Common myeloid progenitor, CD34-positive (primary cell): Measurements from ENCODE around the gene IMMP2L.

Source experiments
- CTCF ChIA-PET: fragments of 350-600 bp; sonication (Branson Sonifier 250); formaldehyde crosslinking; loops from one replicate; lab custom pipeline; 2021; ENCODE audit warnings: antibody characterized with exemption; lab: Charles Lee
- POLR2A ChIA-PET: fragments of 350-600 bp; sonication (Branson Sonifier 250); formaldehyde crosslinking; loops from one replicate; lab custom pipeline; 2021; ENCODE audit warnings: antibody characterized with exemption; lab: Charles Lee
- DNase-seq, 3 donors: peaks; one replicate each; pipeline versions ENCODE4 v3.0.0 to v3.0.0-alpha.2; 2013
- H3K27ac ChIP-seq, 2 experiments: 1 replicate in 1 of 2; 2 replicates in 1 of 2; pipeline ENCODE4 v1.7.0; 2013; ENCODE audit warnings: inconsistent platforms in 2 of 2, low read length in 2 of 2, mild to moderate bottlenecking in 2 of 2, low read depth in 1 of 2, moderate library complexity in 1 of 2; ENCODE audit not compliant: severe bottlenecking in 2 of 2, insufficient read depth in 1 of 2, poor library complexity in 1 of 2
- H3K27me3 ChIP-seq, 5 experiments: replicated peaks in 2 of 5; 1 replicate in 3 of 5; 2 replicates in 2 of 5; pipeline versions ENCODE4 v1.6.1 to v1.7.0; 2013; ENCODE audit warnings: low read length in 4 of 5, mild to moderate bottlenecking in 2 of 5, moderate library complexity in 2 of 5, inconsistent platforms in 1 of 5; ENCODE audit not compliant: insufficient read depth in 5 of 5, control insufficient read depth in 4 of 5
- H3K36me3 ChIP-seq, 4 experiments: 1 replicate in 2 of 4; 2 replicates in 2 of 4; pipeline versions ENCODE4 v1.6.1 to v1.7.0; 2013; ENCODE audit warnings: low read length in 3 of 4, control low read depth in 1 of 4, mild to moderate bottlenecking in 1 of 4; ENCODE audit not compliant: control insufficient read depth in 4 of 4, insufficient read depth in 4 of 4
- H3K4me1 ChIP-seq, 4 experiments: 1 replicate in 3 of 4; 2 replicates in 1 of 4; pipeline versions ENCODE4 v1.6.1 to v1.7.1; 2013; ENCODE audit warnings: low read length in 3 of 4, mild to moderate bottlenecking in 3 of 4, control low read depth in 1 of 4, inconsistent platforms in 1 of 4, moderate library complexity in 1 of 4; ENCODE audit not compliant: control insufficient read depth in 4 of 4, insufficient read depth in 4 of 4; ENCODE audit errors: control extremely low read depth in 1 of 4
- H3K4me3 ChIP-seq, 7 experiments: 1 replicate in 4 of 7; 2 replicates in 3 of 7; pipeline versions ENCODE4 v1.5.1 to v1.7.0; 2013; ENCODE audit warnings: mild to moderate bottlenecking in 7 of 7, low read length in 6 of 7, moderate library complexity in 6 of 7, inconsistent platforms in 2 of 7, low read depth in 2 of 7, control low read depth in 1 of 7; ENCODE audit not compliant: insufficient read depth in 4 of 7, control insufficient read depth in 1 of 7; ENCODE audit errors: extremely low read depth in 1 of 7
- H3K9me3 ChIP-seq, 5 experiments: 1 replicate in 4 of 5; 2 replicates in 1 of 5; pipeline versions ENCODE4 v1.6.1 to v1.7.1; 2013; ENCODE audit warnings: low read length in 4 of 5, mild to moderate bottlenecking in 2 of 5, inconsistent platforms in 1 of 5, low read depth in 1 of 5, moderate library complexity in 1 of 5; ENCODE audit not compliant: control insufficient read depth in 4 of 5, insufficient read depth in 2 of 5; ENCODE audit errors: control extremely low read depth in 1 of 5
- WGBS: methylation state at CpG from one replicate; pipeline ENCODE4 v1.1.5; 2013; ENCODE audit not compliant: insufficient coverage; 5-methylcytosine and 5-hydroxymethylcytosine counted together

IMMP2L gene

GRCh38 chr7:111196655-111197054 lies 365.6 kb downstream of the IMMP2L start:
- no peak overlapping the region for H3K27ac ChIP-seq
- POLR2A ChIA-PET, result no interaction called here
- 100% methylated on average over 6 of the region's 8 CpGs for WGBS
- H3K4me1 ChIP-seq, result no peaks in the 10 kb centered on the region
- no peaks in the 10 kb centered on the region for H3K36me3 ChIP-seq
- no peak for DNase-seq
- CTCF ChIA-PET, result no interaction called here
- H3K4me3 ChIP-seq, result no peak overlapping the region
- H3K27me3 ChIP-seq, result no peaks in the 10 kb centered on the region
- H3K9me3 ChIP-seq, result peaks cover 0 to 2% (median 0%) of the 10 kb centered on the region in 5 experiments

- Histone ChIP-seq H3K4me1 (no peaks in the 10 kb centered on the region), H3K4me3 (no peak overlapping the region), H3K9me3 (no peaks in the 10 kb centered on the region), H3K27ac (no peak overlapping the region), H3K36me3 (no peaks in the 10 kb centered on the region), H3K27me3 (no peaks in the 10 kb centered on the region)
- CTCF ChIA-PET, result interaction anchor here (1.5 kb wide), 1 partner anchor 30 kb away, joined by 4 read pairs; no protein-coding TSS in a partner anchor
- WGBS, result 88% methylated on average over 2 of the region's 3 CpGs
- POLR2A ChIA-PET, result no interaction called here
- DNase-seq, result no peak
Observed at GRCh38 chr7:111192614-111193413, 369.5 kb downstream of the IMMP2L start.

- Histone ChIP-seq H3K27me3 (no peaks in the 10 kb centered on the region), H3K9me3 (no peaks in the 10 kb centered on the region), H3K36me3 (no peaks in the 10 kb centered on the region), H3K4me1 (no peaks in the 10 kb centered on the region), H3K27ac (no peak overlapping the region), H3K4me3 (no peak overlapping the region)
- WGBS, result no CpG with 5 or more reads among the region's 2 CpGs
- POLR2A ChIA-PET, result no interaction called here
- DNase-seq, result no peak
- CTCF ChIA-PET, result no interaction called here
Observed at GRCh38 chr7:111190804-111191203, 371.5 kb downstream of the IMMP2L start.

- POLR2A ChIA-PET, result no interaction called here
- H3K4me3 ChIP-seq, result no peak overlapping the region
- no peak overlapping the region for H3K27ac ChIP-seq
- WGBS, result no CpG with 5 or more reads among the region's 3 CpGs
- CTCF ChIA-PET, result no interaction called here
- H3K27me3 ChIP-seq, result no peaks in the 10 kb centered on the region
- H3K4me1 ChIP-seq, result no peaks in the 10 kb centered on the region
- no peaks in the 10 kb centered on the region for H3K36me3 ChIP-seq
- DNase-seq, result no peak
- H3K9me3 ChIP-seq, result peaks cover 0 to 2% (median 0%) of the 10 kb centered on the region in 5 experiments
Observed at GRCh38 chr7:111184987-111185386, 377.3 kb downstream of the IMMP2L start.

- Histone ChIP-seq H3K27ac (no peak overlapping the region), H3K4me1 (no peaks in the 10 kb centered on the region), H3K27me3 (no peaks in the 10 kb centered on the region), H3K9me3 (peaks cover 0 to 8% (median 2%) of the 10 kb centered on the region in 5 experiments), H3K36me3 (peaks cover 0 to 3% (median 0%) of the 10 kb centered on the region in 4 experiments), H3K4me3 (no peak overlapping the region)
- CTCF ChIA-PET, result no interaction called here
- no peak for DNase-seq
- POLR2A ChIA-PET, result no interaction called here
Observed at GRCh38 chr7:111183321-111183720, 379.0 kb downstream of the IMMP2L start.

GRCh38 chr7:111180338-111180737 lies 382.0 kb downstream of the IMMP2L start:
- Histone ChIP-seq H3K36me3 (peaks cover 0 to 3% (median 0%) of the 10 kb centered on the region in 4 experiments), H3K9me3 (peaks cover 0 to 8% (median 2%) of the 10 kb centered on the region in 5 experiments), H3K27me3 (no peaks in the 10 kb centered on the region), H3K27ac (no peak overlapping the region), H3K4me1 (no peaks in the 10 kb centered on the region), H3K4me3 (no peak overlapping the region)
- no peak for DNase-seq
- ChIA-PET CTCF (no interaction called here), POLR2A (no interaction called here)
- no CpG with 5 or more reads among the region's 1 CpG for WGBS

GRCh38 chr7:111175908-111176441 lies 386.3 kb downstream of the IMMP2L start:
- Histone ChIP-seq H3K27ac (no peak overlapping the region), H3K4me1 (no peaks in the 10 kb centered on the region), H3K27me3 (no peaks in the 10 kb centered on the region), H3K4me3 (no peak overlapping the region), H3K36me3 (peaks cover 0 to 3% (median 0%) of the 10 kb centered on the region in 4 experiments), H3K9me3 (peaks cover 0 to 8% (median 0%) of the 10 kb centered on the region in 5 experiments)
- no peak for DNase-seq
- ChIA-PET POLR2A (no interaction called here), CTCF (no interaction called here)
- 80% methylated on average over 1 of the region's 2 CpGs for WGBS
